ENCODE measurements around the gene RWDD4.

Gene RWDD4

GRCh38 chr4:183621875-183622274 lies 37.1 kb downstream of the RWDD4 start:
- H3K4me1 ChIP-seq (ENCODE audit: control insufficient read depth, insufficient read depth, low read length): no peaks in the 10 kb centered on the region
- H3K9me3 ChIP-seq (ENCODE audit: control insufficient read depth, insufficient read depth, low read length): no peaks in the 10 kb centered on the region
- H3K27ac ChIP-seq (ENCODE audit: low read length): no peak overlapping the region
- H3K4me3 ChIP-seq (ENCODE audit: low read length): no peak overlapping the region
- no peaks in the 10 kb centered on the region for H3K36me3 ChIP-seq (ENCODE audit: control insufficient read depth, insufficient read depth, low read length)
- H3K27me3 ChIP-seq (ENCODE audit: control insufficient read depth, insufficient read depth, low read length): no peaks in the 10 kb centered on the region
- no CpG with 5 or more reads among the region's 1 CpG for WGBS (ENCODE audit: insufficient coverage, insufficient read length)
- no peak for DNase-seq (ENCODE audit: low read depth, low spot score)

- Histone ChIP-seq H3K9me3 (ENCODE audit: control insufficient read depth, insufficient read depth, low read length) (no peaks in the 10 kb centered on the region), H3K4me3 (ENCODE audit: low read length) (no peak overlapping the region), H3K36me3 (ENCODE audit: control insufficient read depth, insufficient read depth, low read length) (no peaks in the 10 kb centered on the region), H3K4me1 (ENCODE audit: control insufficient read depth, insufficient read depth, low read length) (no peaks in the 10 kb centered on the region), H3K27ac (ENCODE audit: low read length) (no peak overlapping the region), H3K27me3 (ENCODE audit: control insufficient read depth, insufficient read depth, low read length) (no peaks in the 10 kb centered on the region)
- WGBS (ENCODE audit: insufficient coverage, insufficient read length): no CpG with 5 or more reads among the region's 2 CpGs
- no peak for DNase-seq (ENCODE audit: low read depth, low spot score)
Measured at GRCh38 chr4:183620421-183620820, 38.6 kb downstream of the RWDD4 start.

GRCh38 chr4:183618681-183619080 lies 40.3 kb downstream of the RWDD4 start:
- Histone ChIP-seq H3K27ac (ENCODE audit: low read length) (no peak overlapping the region), H3K27me3 (ENCODE audit: control insufficient read depth, insufficient read depth, low read length) (no peaks in the 10 kb centered on the region), H3K9me3 (ENCODE audit: control insufficient read depth, insufficient read depth, low read length) (no peaks in the 10 kb centered on the region), H3K4me1 (ENCODE audit: control insufficient read depth, insufficient read depth, low read length) (no peaks in the 10 kb centered on the region), H3K4me3 (ENCODE audit: low read length) (no peak overlapping the region), H3K36me3 (ENCODE audit: control insufficient read depth, insufficient read depth, low read length) (no peaks in the 10 kb centered on the region)
- DNase-seq (ENCODE audit: low read depth, low spot score): no peak
- no CpG with 5 or more reads among the region's 4 CpGs for WGBS (ENCODE audit: insufficient coverage, insufficient read length)

- Histone ChIP-seq H3K36me3 (ENCODE audit: control insufficient read depth, insufficient read depth, low read length) (no peaks in the 10 kb centered on the region), H3K27ac (ENCODE audit: low read length) (no peak overlapping the region), H3K4me1 (ENCODE audit: control insufficient read depth, insufficient read depth, low read length) (no peaks in the 10 kb centered on the region), H3K4me3 (ENCODE audit: low read length) (no peak overlapping the region), H3K9me3 (ENCODE audit: control insufficient read depth, insufficient read depth, low read length) (no peaks in the 10 kb centered on the region), H3K27me3 (ENCODE audit: control insufficient read depth, insufficient read depth, low read length) (no peaks in the 10 kb centered on the region)
- WGBS (ENCODE audit: insufficient coverage, insufficient read length): no CpG with 5 or more reads among the region's 2 CpGs
- DNase-seq (ENCODE audit: low read depth, low spot score): no peak
Measured at GRCh38 chr4:183617075-183617474, 41.9 kb downstream of the RWDD4 start.

GRCh38 chr4:183612329-183613250 lies 46.4 kb downstream of the RWDD4 start:
- Histone ChIP-seq H3K9me3 (ENCODE audit: control insufficient read depth, insufficient read depth, low read length) (no peaks in the 10 kb centered on the region), H3K36me3 (ENCODE audit: control insufficient read depth, insufficient read depth, low read length) (no peaks in the 10 kb centered on the region), H3K27me3 (ENCODE audit: control insufficient read depth, insufficient read depth, low read length) (no peaks in the 10 kb centered on the region), H3K27ac (ENCODE audit: low read length) (no peak overlapping the region), H3K4me1 (ENCODE audit: control insufficient read depth, insufficient read depth, low read length) (no peaks in the 10 kb centered on the region), H3K4me3 (ENCODE audit: low read length) (no peak overlapping the region)
- DNase-seq (ENCODE audit: low read depth, low spot score): no peak
- no CpG with 5 or more reads among the region's 20 CpGs for whole genome bisulfite sequencing (ENCODE audit: insufficient coverage, insufficient read length)

- Histone ChIP-seq H3K4me1 (ENCODE audit: control insufficient read depth, insufficient read depth, low read length) (no peaks in the 10 kb centered on the region), H3K9me3 (ENCODE audit: control insufficient read depth, insufficient read depth, low read length) (no peaks in the 10 kb centered on the region), H3K36me3 (ENCODE audit: control insufficient read depth, insufficient read depth, low read length) (no peaks in the 10 kb centered on the region), H3K27me3 (ENCODE audit: control insufficient read depth, insufficient read depth, low read length) (no peaks in the 10 kb centered on the region), H3K27ac (ENCODE audit: low read length) (no peak overlapping the region), H3K4me3 (ENCODE audit: low read length) (no peak overlapping the region)
- WGBS (ENCODE audit: insufficient coverage, insufficient read length): no CpG with 5 or more reads among the region's 15 CpGs
- DNase-seq (ENCODE audit: low read depth, low spot score): no peak
Measured at GRCh38 chr4:183611210-183611830, 47.7 kb downstream of the RWDD4 start.

GRCh38 chr4:183610613-183611012 lies 48.4 kb downstream of the RWDD4 start:
- no CpG with 5 or more reads among the region's 7 CpGs for WGBS (ENCODE audit: insufficient coverage, insufficient read length)
- H3K4me3 ChIP-seq (ENCODE audit: low read length): no peak overlapping the region
- DNase-seq (ENCODE audit: low read depth, low spot score): no peak
- no peaks in the 10 kb centered on the region for H3K36me3 ChIP-seq (ENCODE audit: control insufficient read depth, insufficient read depth, low read length)
- H3K27me3 ChIP-seq (ENCODE audit: control insufficient read depth, insufficient read depth, low read length): no peaks in the 10 kb centered on the region
- H3K9me3 ChIP-seq (ENCODE audit: control insufficient read depth, insufficient read depth, low read length): no peaks in the 10 kb centered on the region
- H3K27ac ChIP-seq (ENCODE audit: low read length): no peak overlapping the region
- no peaks in the 10 kb centered on the region for H3K4me1 ChIP-seq (ENCODE audit: control insufficient read depth, insufficient read depth, low read length)

GRCh38 chr4:183610033-183610432 lies 49.0 kb downstream of the RWDD4 start:
- H3K4me1 ChIP-seq (ENCODE audit: control insufficient read depth, insufficient read depth, low read length): no peaks in the 10 kb centered on the region
- H3K4me3 ChIP-seq (ENCODE audit: low read length): no peak overlapping the region
- no peaks in the 10 kb centered on the region for H3K27me3 ChIP-seq (ENCODE audit: control insufficient read depth, insufficient read depth, low read length)
- no peak for DNase-seq (ENCODE audit: low read depth, low spot score)
- no peaks in the 10 kb centered on the region for H3K36me3 ChIP-seq (ENCODE audit: control insufficient read depth, insufficient read depth, low read length)
- H3K27ac ChIP-seq (ENCODE audit: low read length): no peak overlapping the region
- no CpG with 5 or more reads among the region's 2 CpGs for WGBS (ENCODE audit: insufficient coverage, insufficient read length)
- H3K9me3 ChIP-seq (ENCODE audit: control insufficient read depth, insufficient read depth, low read length): no peaks in the 10 kb centered on the region

GRCh38 chr4:183609151-183609550 lies 49.8 kb downstream of the RWDD4 start:
- Histone ChIP-seq H3K27me3 (ENCODE audit: control insufficient read depth, insufficient read depth, low read length) (no peaks in the 10 kb centered on the region), H3K4me1 (ENCODE audit: control insufficient read depth, insufficient read depth, low read length) (no peaks in the 10 kb centered on the region), H3K4me3 (ENCODE audit: low read length) (no peak overlapping the region), H3K9me3 (ENCODE audit: control insufficient read depth, insufficient read depth, low read length) (no peaks in the 10 kb centered on the region), H3K36me3 (ENCODE audit: control insufficient read depth, insufficient read depth, low read length) (no peaks in the 10 kb centered on the region), H3K27ac (ENCODE audit: low read length) (no peak overlapping the region)
- no peak for DNase-seq (ENCODE audit: low read depth, low spot score)
- WGBS (ENCODE audit: insufficient coverage, insufficient read length): no CpG with 5 or more reads among the region's 9 CpGs

- Histone ChIP-seq H3K27ac (ENCODE audit: low read length) (no peak overlapping the region), H3K9me3 (ENCODE audit: control insufficient read depth, insufficient read depth, low read length) (no peaks in the 10 kb centered on the region), H3K27me3 (ENCODE audit: control insufficient read depth, insufficient read depth, low read length) (no peaks in the 10 kb centered on the region), H3K4me1 (ENCODE audit: control insufficient read depth, insufficient read depth, low read length) (no peaks in the 10 kb centered on the region), H3K36me3 (ENCODE audit: control insufficient read depth, insufficient read depth, low read length) (no peaks in the 10 kb centered on the region), H3K4me3 (ENCODE audit: low read length) (no peak overlapping the region)
- WGBS (ENCODE audit: insufficient coverage, insufficient read length): no CpG with 5 or more reads among the region's 4 CpGs
- no peak for DNase-seq (ENCODE audit: low read depth, low spot score)
Measured at GRCh38 chr4:183607894-183608293, 51.1 kb downstream of the RWDD4 start.
